C4-2B (cell line): ENCODE measurements around the gene SLC25A1.

ENCODE experiments used
- CTCF ChIP-seq: fragments of 450-650 bp; conservative IDR thresholded peaks from 2 replicates; pipeline ENCODE4 v1.5.1; 2017; ENCODE audit warnings: mild to moderate bottlenecking
- ZFX ChIP-seq: fragments of 450-650 bp; IDR thresholded peaks from 2 replicates; pipeline ENCODE4 v1.6.1; 2017

GRCh38 chr22:19129871-19130270, 48.7 kb downstream of the SLC25A1 start:
- TF ChIP-seq CTCF (no peak), ZFX (no peak)
